GM08714 (cell line): ENCODE results near the gene FBXW7.

Experiments
- H3K4me3 ChIP-seq: fragments of 200-500 bp; sonication (Bioruptor generic); 2 replicates; pipeline ENCODE4 v1.5.1; 2014; ENCODE audit warnings: mild to moderate bottlenecking, low read length, inconsistent platforms
- ZNF274 ChIP-seq: IDR thresholded peaks from 2 replicates; pipeline ENCODE4 v1.6.1; 2012; ENCODE audit warnings: mild to moderate bottlenecking, low read depth, low read length

FBXW7 gene, protein sequence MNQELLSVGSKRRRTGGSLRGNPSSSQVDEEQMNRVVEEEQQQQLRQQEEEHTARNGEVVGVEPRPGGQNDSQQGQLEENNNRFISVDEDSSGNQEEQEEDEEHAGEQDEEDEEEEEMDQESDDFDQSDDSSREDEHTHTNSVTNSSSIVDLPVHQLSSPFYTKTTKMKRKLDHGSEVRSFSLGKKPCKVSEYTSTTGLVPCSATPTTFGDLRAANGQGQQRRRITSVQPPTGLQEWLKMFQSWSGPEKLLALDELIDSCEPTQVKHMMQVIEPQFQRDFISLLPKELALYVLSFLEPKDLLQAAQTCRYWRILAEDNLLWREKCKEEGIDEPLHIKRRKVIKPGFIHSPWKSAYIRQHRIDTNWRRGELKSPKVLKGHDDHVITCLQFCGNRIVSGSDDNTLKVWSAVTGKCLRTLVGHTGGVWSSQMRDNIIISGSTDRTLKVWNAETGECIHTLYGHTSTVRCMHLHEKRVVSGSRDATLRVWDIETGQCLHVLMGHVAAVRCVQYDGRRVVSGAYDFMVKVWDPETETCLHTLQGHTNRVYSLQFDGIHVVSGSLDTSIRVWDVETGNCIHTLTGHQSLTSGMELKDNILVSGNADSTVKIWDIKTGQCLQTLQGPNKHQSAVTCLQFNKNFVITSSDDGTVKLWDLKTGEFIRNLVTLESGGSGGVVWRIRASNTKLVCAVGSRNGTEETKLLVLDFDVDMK

DNA sequence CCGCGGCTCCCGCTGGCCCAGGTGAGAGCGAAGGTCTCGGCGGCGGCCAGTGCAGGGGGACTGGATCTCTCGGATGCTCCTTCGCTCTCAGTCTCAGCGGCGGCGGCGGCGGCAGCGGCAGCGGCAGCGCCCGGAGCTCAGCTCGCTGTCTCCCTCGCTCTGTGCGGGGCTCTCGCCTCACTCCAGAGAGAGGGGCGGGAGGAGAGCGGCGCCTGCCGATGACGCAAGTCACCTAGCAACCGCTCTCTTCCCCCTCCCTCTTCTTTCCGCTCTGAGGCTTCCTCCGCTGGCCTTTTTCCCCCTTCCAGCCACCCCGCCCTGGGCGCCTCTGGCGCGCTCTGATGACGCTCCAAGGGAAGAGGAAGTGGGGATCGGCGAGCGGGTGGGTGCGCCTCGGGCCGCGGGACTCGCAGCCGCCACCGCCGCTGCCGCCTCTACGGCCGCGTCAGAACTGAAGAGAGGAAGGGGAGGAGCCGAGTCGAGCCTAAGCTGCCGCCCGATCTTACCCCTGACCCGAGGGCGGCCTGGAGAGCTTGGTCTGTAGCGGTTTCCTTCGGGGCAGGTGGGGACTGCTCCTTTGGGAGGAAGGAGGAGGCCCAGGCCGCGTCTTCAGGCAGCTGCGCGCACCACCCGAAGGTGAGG lies at the start of gene FBXW7:
FBXW7 (minus strand) TSS at position 190 of the 642 bp plus-strand sequence. CDS start 124,289 bp downstream, outside the sequence.
- TF ChIP-seq ZNF274, result no peak
- peak within 1 kb of the TSS; percentile 82 for H3K4me3 ChIP-seq

GRCh38 chr4:152585023-152585441 lies 49.1 kb upstream of the FBXW7 start:
- no peak for TF ChIP-seq ZNF274
- no peak overlapping the region; the same call in 1 of the 2 replicates for H3K4me3 ChIP-seq

DNA sequence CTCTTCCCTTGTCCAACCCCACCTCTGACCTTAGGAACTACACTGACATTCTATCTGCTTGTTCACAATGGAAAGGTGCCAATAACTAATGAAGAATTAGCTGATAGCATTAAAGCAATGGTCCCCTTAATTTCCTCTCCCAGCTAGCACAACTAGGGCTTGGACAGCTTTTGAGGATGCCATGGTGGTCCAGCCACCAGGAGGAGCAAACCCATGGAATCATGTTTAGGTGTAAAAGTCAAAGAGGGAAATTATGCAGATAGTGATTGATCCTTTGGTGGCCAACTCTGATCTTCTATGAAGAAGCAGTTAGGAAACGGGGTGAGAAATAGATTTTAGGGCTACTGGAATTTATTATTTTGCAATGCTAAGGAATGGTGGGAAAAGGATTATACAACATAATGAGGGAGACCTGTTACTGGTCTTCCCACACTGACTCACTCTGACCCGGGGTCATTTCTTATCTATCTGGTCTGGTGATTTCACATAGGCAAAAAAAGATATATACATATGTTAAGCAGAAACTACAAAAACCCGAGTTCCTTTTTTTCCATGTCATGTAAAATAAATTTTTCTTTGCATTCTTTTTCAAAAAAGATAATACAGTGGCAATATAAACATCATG lies 45.8 kb upstream of the FBXW7 start:
- TF ChIP-seq ZNF274, result no peak
- H3K4me3 ChIP-seq, result no peak overlapping the region

DNA sequence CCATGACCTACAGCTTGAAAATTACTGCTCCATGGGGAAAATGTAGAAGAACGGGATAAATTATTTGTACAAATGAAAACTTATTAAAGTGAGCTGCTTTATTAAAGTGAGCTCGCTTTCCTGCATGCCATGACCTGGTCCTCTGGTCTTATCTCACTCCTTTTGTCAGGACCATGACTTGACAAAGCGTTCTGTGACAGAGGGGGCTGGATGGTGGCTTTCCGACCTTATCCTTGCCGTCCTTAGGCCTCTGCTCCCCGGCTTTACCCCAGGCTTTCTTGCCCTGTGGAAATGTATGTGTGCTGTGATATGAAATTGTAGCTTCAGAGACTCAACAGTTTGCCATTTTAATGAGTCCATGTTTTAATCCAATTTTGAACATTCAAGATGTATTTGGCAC lies 44.0 kb upstream of the FBXW7 start:
- no peak for TF ChIP-seq ZNF274
- H3K4me3 ChIP-seq, result no peak overlapping the region

GRCh38 chr4:152579107-152579764 lies 43.3 kb upstream of the FBXW7 start:
- H3K4me3 ChIP-seq, result no peak overlapping the region
- no peak for TF ChIP-seq ZNF274

GRCh38 chr4:152578670-152579069 lies 42.8 kb upstream of the FBXW7 start:
- no peak for TF ChIP-seq ZNF274
- H3K4me3 ChIP-seq, result no peak overlapping the region

GRCh38 chr4:152577708-152578396 lies 42.0 kb upstream of the FBXW7 start:
- no peak for TF ChIP-seq ZNF274
- no peak overlapping the region for H3K4me3 ChIP-seq

- no peak for TF ChIP-seq ZNF274
- H3K4me3 ChIP-seq, result no peak overlapping the region
Measured at GRCh38 chr4:152575533-152575932, 39.6 kb upstream of the FBXW7 start.

DNA sequence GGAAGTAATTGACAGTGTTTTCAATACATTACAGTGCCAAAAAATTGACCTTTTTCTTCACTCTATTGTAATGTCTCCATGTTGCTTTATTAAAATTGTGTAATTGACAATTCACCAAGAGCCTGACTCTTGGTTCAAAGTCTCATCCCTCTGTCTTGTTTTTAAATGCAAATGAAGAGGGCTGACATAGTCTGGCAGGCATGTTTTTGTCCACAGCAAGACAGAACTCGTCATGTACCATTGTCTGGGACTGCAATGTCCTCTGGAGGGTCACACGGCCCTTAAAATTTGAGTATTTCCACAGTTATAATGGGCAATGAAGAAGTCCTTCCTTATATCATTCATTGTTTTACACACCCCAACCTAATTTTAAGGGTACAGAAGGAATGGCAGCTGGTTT lies 38.0 kb upstream of the FBXW7 start:
- TF ChIP-seq ZNF274, result no peak
- H3K4me3 ChIP-seq, result no peak overlapping the region

GRCh38 chr4:152572417-152573086 lies 36.7 kb upstream of the FBXW7 start:
- TF ChIP-seq ZNF274, result no peak
- no peak overlapping the region for H3K4me3 ChIP-seq

DNA sequence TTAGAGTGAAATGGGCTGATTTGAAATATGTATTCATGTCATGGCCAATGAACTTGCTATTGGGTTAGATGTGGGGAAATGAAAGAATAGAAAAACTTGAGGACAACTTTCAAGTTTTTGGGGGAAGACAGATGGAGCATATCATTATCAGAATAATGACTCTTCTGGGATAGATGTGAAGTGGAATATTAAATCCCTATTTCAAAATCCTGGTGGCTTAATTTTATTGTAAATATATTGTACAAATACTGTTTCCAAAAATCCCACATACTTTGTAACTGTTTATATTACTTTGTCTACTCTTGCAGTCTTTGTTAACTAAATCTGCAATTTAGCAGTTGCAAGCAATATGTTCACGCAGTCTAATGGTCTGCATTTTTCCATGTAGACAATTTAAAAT lies 35.9 kb upstream of the FBXW7 start:
- no peak overlapping the region for H3K4me3 ChIP-seq
- TF ChIP-seq ZNF274, result no peak

DNA sequence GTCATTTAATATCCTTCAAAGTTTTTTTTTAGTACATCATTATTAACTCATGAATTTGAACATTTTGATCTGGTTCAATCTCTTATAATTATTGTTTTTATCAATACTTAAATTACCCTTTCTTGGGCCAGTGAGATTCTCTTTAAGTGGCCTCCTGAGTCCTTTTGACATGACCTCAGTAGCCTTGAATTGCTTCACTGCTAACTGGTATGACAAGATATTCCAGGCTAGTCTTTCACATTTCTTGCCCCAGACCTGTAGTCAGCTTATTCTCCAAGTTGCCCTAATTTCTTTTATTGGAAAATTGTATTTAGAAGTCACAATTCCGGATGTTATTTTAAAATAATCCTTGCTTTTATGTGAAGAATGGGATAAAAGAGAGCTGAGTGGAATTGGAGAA lies 35.4 kb upstream of the FBXW7 start:
- H3K4me3 ChIP-seq, result no peak overlapping the region
- no peak for TF ChIP-seq ZNF274

DNA sequence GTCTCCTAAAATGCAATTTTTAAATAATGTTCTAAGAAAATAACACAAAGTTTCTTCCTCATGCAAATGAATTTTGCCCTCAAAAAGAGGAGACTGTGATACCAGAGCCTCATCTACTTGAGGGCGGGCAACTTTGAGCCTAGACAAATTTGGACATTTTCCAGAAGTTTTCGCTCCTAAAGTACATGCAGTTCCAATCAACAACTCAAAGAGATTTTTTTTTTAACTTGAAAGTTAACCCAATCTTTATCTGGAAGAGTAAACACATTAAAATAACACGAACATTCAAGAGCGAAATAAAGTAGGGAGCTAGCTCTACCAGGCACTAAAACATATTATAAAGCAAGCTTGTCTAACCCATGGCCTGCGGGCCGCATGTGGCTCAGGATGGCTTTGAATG lies 29.4 kb upstream of the FBXW7 start:
- H3K4me3 ChIP-seq, result no peak overlapping the region
- no peak for TF ChIP-seq ZNF274
